Measurements from ENCODE around the gene DCDC2C.

DNA sequence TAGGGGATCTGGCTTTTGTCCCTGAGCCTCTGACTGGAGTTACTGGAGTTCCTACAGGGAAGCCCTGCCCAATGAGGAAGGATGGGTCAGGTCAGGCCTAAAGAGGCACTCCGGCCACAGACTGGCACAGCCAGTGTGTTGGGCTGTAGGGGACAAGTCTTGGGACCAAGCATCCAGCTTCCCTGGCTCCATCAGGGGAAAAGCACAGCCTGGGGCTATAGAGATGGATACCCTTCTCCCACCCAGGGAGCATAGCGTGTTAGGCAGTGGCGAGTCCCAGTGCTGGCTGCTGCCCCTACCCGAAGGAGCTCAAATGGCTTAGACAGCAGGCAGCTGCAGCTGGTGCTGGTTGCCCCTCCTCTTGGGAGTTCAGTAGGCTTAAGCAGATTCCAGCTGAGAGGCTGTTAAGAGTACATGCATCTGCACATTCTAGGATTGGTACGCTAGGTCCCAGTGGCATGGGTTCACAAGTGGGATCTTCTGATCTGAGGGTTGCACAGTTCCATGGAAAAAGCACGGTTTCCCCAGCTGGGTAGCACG lies 111.4 kb downstream of the DCDC2C start:
- TF ChIP-seq ELF2 (CRISPR knock-in tag; IDR thresholded peaks at IDR 0.05) (no peak), POLR3G (IDR thresholded peaks at IDR 0.05; ENCODE audit: extremely low read depth, insufficient read length, insufficient replicate concordance) (no peak), ZKSCAN1 (IDR thresholded peaks at IDR 0.05; ENCODE audit: low read depth, low read length) (no peak), PML (IDR thresholded peaks at IDR 0.05; ENCODE audit: low read length) (no peak), IRF1 (CRISPR knock-in tag; IDR thresholded peaks at IDR 0.05; ENCODE audit: borderline replicate concordance) (no peak), RREB1 (CRISPR knock-in tag; IDR thresholded peaks at IDR 0.05) (no peak), SIN3B (IDR thresholded peaks at IDR 0.05; ENCODE audit: low read depth) (no peak), POLR2A (conservative IDR thresholded peaks at IDR 0.05) (no peak), KAT7 (CRISPR knock-in tag; IDR thresholded peaks at IDR 0.05; ENCODE audit: borderline replicate concordance) (no peak), SAP30 (IDR thresholded peaks at IDR 0.05; ENCODE audit: borderline replicate concordance, insufficient read depth, low read depth, low read length, poor library complexity, severe bottlenecking) (no peak), PRDM10 (IDR thresholded peaks at IDR 0.05; ENCODE audit: partially characterized antibody) (no peak), TFAP4 (CRISPR knock-in tag; IDR thresholded peaks at IDR 0.05; ENCODE audit: borderline replicate concordance) (no peak)
- TF ChIP-seq, protein P1, sequence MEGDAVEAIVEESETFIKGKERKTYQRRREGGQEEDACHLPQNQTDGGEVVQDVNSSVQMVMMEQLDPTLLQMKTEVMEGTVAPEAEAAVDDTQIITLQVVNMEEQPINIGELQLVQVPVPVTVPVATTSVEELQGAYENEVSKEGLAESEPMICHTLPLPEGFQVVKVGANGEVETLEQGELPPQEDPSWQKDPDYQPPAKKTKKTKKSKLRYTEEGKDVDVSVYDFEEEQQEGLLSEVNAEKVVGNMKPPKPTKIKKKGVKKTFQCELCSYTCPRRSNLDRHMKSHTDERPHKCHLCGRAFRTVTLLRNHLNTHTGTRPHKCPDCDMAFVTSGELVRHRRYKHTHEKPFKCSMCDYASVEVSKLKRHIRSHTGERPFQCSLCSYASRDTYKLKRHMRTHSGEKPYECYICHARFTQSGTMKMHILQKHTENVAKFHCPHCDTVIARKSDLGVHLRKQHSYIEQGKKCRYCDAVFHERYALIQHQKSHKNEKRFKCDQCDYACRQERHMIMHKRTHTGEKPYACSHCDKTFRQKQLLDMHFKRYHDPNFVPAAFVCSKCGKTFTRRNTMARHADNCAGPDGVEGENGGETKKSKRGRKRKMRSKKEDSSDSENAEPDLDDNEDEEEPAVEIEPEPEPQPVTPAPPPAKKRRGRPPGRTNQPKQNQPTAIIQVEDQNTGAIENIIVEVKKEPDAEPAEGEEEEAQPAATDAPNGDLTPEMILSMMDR (IDR thresholded peaks at IDR 0.05 in 2 of 3, conservative IDR thresholded peaks at IDR 0.05 in 1 of 3; ENCODE audit: insufficient read depth in 2 of 3, low read depth in 1 of 3, low read length in 3 of 3), result no peak
